ENCODE results near the gene PMPCA. TPM values are rescaled to one million over a fixed set of nuclear protein-coding genes. Genes with fewer than 3 reads are reported as not detected.
"Not testable (repeated sequence)": the region's sequence is repeated elsewhere in the genome, so short reads cannot be mapped to it uniquely, and the experiment has no call there.

Gene PMPCA
- total RNA-seq, 1 donor from 2014 or later: 94.4 TPM

DNA sequence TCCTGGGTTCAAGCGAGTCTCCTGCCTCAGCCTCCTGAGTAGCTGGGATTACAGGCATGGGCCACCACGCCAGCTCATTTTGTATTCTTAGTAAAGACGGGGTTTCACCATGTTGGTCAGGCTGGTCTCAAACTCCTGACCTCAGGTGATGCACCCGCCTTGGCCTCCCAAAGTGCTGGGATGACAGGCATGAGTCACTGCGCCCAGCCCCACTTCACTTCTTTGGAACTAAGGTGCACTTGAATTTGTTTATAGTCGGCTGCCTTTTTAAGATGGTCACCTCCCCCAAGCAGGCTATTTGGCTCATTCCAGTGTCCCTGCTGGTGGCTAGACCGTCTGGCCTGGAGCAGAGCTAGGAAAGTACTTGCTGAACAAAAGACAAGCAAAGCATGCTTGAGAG, 14.9 kb downstream of the PMPCA start:
- not testable (repeated sequence) for H3K9ac ChIP-seq (ENCODE audit: low read length); H3K27ac Mint-ChIP-seq (ENCODE audit: unreplicated experiment); DNase-seq (ENCODE audit: low read depth); H3K9me3 Mint-ChIP-seq (ENCODE audit: unreplicated experiment); H3K4me3 ChIP-seq (ENCODE audit: insufficient read depth, low read depth, low read length); H3K9me3 ChIP-seq (ENCODE audit: insufficient read depth, low read depth, low read length); H3K4me1 Mint-ChIP-seq (ENCODE audit: low read depth, unreplicated experiment); FAIRE-seq; H3K79me2 ChIP-seq (ENCODE audit: insufficient read depth, low read length); H3K27me3 Mint-ChIP-seq (ENCODE audit: low read depth, unreplicated experiment); H3K4me3 Mint-ChIP-seq (ENCODE audit: unreplicated experiment); H3K4me1 ChIP-seq (ENCODE audit: insufficient read depth, low read length); H3K27ac ChIP-seq (ENCODE audit: low read depth, low read length); H3K36me3 Mint-ChIP-seq (ENCODE audit: low read depth, unreplicated experiment); H3K4me2 ChIP-seq (ENCODE audit: low read length); H2AFZ ChIP-seq (ENCODE audit: low read depth, low read length); H3K27me3 ChIP-seq (ENCODE audit: insufficient read depth, low read length)
- Histone ChIP-seq H4K20me1 (ENCODE audit: insufficient read depth, low read length) (peaks cover 23% of the 10 kb centered on the region), H3K36me3 (ENCODE audit: insufficient read depth, low read length) (peaks cover 23% of the 10 kb centered on the region)

DNA sequence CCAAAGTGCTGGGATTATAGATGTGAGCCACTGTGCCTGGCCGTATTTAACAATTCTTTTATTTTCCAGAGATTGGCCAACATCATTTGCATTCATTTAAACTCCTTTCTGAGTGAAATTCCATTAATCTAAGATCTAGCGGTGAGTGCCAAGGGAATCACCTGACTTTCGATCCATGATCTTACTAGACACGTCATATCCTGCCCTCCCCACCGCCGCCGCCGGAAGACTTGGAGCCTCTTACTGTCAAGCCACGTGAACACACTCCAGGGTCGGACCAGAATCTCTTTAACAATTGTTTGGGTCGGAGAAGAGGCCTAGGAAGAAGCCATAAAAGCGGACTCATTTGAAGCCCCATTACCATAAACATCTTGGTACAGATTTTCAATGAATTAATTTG, 16.3 kb downstream of the PMPCA start:
- Histone ChIP-seq H3K27me3 (ENCODE audit: insufficient read depth, low read length) (no peaks in the 10 kb centered on the region), H3K27ac (ENCODE audit: low read depth, low read length) (no peak overlapping the region), H2AFZ (ENCODE audit: low read depth, low read length) (no peak overlapping the region), H3K4me3 (ENCODE audit: insufficient read depth, low read depth, low read length) (no peak overlapping the region), H3K79me2 (ENCODE audit: insufficient read depth, low read length) (peaks cover 4% of the 10 kb centered on the region), H3K36me3 (ENCODE audit: insufficient read depth, low read length) (peaks cover 15% of the 10 kb centered on the region), H3K4me2 (ENCODE audit: low read length) (no peak overlapping the region), H3K4me1 (ENCODE audit: insufficient read depth, low read length) (no peaks in the 10 kb centered on the region), H3K9ac (ENCODE audit: low read length) (no peak overlapping the region), H4K20me1 (ENCODE audit: insufficient read depth, low read length) (peaks cover 21% of the 10 kb centered on the region), H3K9me3 (ENCODE audit: insufficient read depth, low read depth, low read length) (no peaks in the 10 kb centered on the region)
- Mint-ChIP-seq H3K27ac (ENCODE audit: unreplicated experiment) (no peak overlapping the region), H3K9me3 (ENCODE audit: unreplicated experiment) (no peaks in the 10 kb centered on the region), H3K4me3 (ENCODE audit: unreplicated experiment) (no peak overlapping the region), H3K27me3 (ENCODE audit: low read depth, unreplicated experiment) (no peaks in the 10 kb centered on the region), H3K36me3 (ENCODE audit: low read depth, unreplicated experiment) (peaks cover 1% of the 10 kb centered on the region), H3K4me1 (ENCODE audit: low read depth, unreplicated experiment) (no peaks in the 10 kb centered on the region)
- FAIRE-seq: no peak
- DNase-seq (ENCODE audit: low read depth): peak; percentile 30
- TF ChIP-seq, protein P1, sequence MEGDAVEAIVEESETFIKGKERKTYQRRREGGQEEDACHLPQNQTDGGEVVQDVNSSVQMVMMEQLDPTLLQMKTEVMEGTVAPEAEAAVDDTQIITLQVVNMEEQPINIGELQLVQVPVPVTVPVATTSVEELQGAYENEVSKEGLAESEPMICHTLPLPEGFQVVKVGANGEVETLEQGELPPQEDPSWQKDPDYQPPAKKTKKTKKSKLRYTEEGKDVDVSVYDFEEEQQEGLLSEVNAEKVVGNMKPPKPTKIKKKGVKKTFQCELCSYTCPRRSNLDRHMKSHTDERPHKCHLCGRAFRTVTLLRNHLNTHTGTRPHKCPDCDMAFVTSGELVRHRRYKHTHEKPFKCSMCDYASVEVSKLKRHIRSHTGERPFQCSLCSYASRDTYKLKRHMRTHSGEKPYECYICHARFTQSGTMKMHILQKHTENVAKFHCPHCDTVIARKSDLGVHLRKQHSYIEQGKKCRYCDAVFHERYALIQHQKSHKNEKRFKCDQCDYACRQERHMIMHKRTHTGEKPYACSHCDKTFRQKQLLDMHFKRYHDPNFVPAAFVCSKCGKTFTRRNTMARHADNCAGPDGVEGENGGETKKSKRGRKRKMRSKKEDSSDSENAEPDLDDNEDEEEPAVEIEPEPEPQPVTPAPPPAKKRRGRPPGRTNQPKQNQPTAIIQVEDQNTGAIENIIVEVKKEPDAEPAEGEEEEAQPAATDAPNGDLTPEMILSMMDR (IDR thresholded peaks at IDR 0.05; ENCODE audit: insufficient read depth, low read depth, low read length): no peak
- TF ChIP-seq EZH2 (IDR thresholded peaks at IDR 0.05; ENCODE audit: insufficient read depth, low read length): no peak

DNA sequence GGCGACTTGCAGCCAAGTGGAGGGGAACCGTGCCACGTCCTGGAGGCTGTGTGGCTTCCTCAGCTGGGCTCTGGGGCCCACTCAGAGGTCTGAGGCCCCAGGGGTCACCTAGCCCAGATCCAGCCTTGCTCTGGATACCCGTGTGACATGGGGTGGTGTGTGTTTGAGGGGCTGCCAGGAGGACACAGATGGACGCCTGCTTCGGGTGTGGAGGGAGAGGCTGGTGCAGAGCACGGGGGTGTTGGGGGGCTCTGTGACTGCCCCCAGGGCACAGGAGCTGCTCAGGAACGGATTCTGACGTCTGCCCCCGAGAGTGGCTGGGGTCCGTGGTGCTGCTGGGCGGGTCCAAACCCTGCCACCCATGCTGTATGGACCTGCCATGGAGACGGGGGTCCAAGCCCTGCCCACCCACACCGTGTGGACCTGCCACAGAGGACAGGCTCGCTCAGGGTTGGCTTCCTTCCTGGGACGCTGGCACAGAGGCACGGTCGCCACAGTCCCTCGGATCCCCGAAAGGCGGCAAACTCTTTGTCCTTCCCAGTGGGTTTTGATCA, 18.7 kb downstream of the PMPCA start:
- Histone ChIP-seq H3K27me3 (ENCODE audit: insufficient read depth, low read length) (no peaks in the 10 kb centered on the region), H3K4me3 (ENCODE audit: insufficient read depth, low read depth, low read length) (no peak overlapping the region), H3K9ac (ENCODE audit: low read length) (no peak overlapping the region), H3K79me2 (ENCODE audit: insufficient read depth, low read length) (peaks cover 9% of the 10 kb centered on the region), H2AFZ (ENCODE audit: low read depth, low read length) (no peak overlapping the region), H4K20me1 (ENCODE audit: insufficient read depth, low read length) (peaks cover 21% of the 10 kb centered on the region), H3K4me2 (ENCODE audit: low read length) (no peak overlapping the region), H3K36me3 (ENCODE audit: insufficient read depth, low read length) (peaks cover 10% of the 10 kb centered on the region), H3K27ac (ENCODE audit: low read depth, low read length) (no peak overlapping the region), H3K9me3 (ENCODE audit: insufficient read depth, low read depth, low read length) (no peaks in the 10 kb centered on the region), H3K4me1 (ENCODE audit: insufficient read depth, low read length) (no peaks in the 10 kb centered on the region)
- H3K9me3 Mint-ChIP-seq (ENCODE audit: unreplicated experiment): no peaks in the 10 kb centered on the region
- FAIRE-seq: no peak
- no peak for DNase-seq (ENCODE audit: low read depth)
- H3K27ac Mint-ChIP-seq (ENCODE audit: unreplicated experiment): no peak overlapping the region
- peaks cover 1% of the 10 kb centered on the region for H3K36me3 Mint-ChIP-seq (ENCODE audit: low read depth, unreplicated experiment)
- TF ChIP-seq, protein P1 (IDR thresholded peaks at IDR 0.05; ENCODE audit: insufficient read depth, low read depth, low read length): no peak
- no peak for TF ChIP-seq EZH2 (IDR thresholded peaks at IDR 0.05; ENCODE audit: insufficient read depth, low read length)
- H3K27me3 Mint-ChIP-seq (ENCODE audit: low read depth, unreplicated experiment): no peaks in the 10 kb centered on the region
- H3K4me3 Mint-ChIP-seq (ENCODE audit: unreplicated experiment): no peak overlapping the region
- H3K4me1 Mint-ChIP-seq (ENCODE audit: low read depth, unreplicated experiment): no peaks in the 10 kb centered on the region

All from astrocyte (in vitro differentiated cells and primary cell).